ENCODE results near the gene OR5P2.

GRCh38 chr11:7775689-7776088 is 21.1 kb downstream of the OR5P2 start:
- TF ChIP-seq SRF (IDR thresholded peaks at IDR 0.05; ENCODE audit: low read depth in 2 of 2, low read length in 2 of 2) (no peak), CREB1 (IDR thresholded peaks at IDR 0.05; ENCODE audit: low read depth) (no peak), CTCF (IDR thresholded peaks at IDR 0.05 in 2 of 3, conservative IDR thresholded peaks at IDR 0.05 in 1 of 3; ENCODE audit: control insufficient read depth in 2 of 3, extremely low read depth in 1 of 3, insufficient read depth in 1 of 3, low read depth in 3 of 3, low read length in 3 of 3) (no peak), GABPA (IDR thresholded peaks at IDR 0.05; ENCODE audit: low read depth) (no peak)
